Measurements from ENCODE around the gene LARGE1. TPM values are rescaled to one million over a fixed set of nuclear protein-coding genes. Genes with fewer than 3 reads are reported as not detected.

LARGE1 gene
- total and polyA plus RNA-seq, 2 experiments from 2014 or later: 1.5 to 12.8 TPM

DNA sequence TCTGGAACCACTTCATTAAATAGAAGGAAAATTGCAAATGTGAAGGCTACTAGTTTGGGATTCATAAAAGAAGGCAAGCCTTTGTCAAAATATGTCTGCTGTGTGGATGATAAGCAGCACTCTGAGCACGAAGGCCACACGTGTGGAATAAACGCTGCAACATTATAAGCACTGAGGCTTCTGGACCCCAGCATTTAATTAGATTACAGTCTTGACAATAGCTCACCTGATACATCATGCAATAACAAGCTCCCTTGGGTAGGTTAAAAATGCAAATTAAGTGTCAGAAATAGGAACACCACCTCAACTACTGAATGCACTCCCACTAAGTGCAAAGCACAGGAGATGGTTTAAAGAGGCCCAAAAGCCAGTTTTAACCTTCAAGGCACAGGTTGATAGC lies 179.3 kb downstream of the LARGE1 start:
- Histone ChIP-seq H2AFZ (no peak overlapping the region), H3K4me1 (ENCODE audit: insufficient read depth) (no peaks in the 10 kb centered on the region), H3K9ac (no peak overlapping the region), H4K20me1 (ENCODE audit: insufficient read depth) (no peaks in the 10 kb centered on the region), H3K4me3 (no peak overlapping the region), H3K9me2 (ENCODE audit: insufficient read depth) (no peaks in the 10 kb centered on the region), H3K79me2 (ENCODE audit: insufficient read depth) (no peaks in the 10 kb centered on the region), H3F3A (ENCODE audit: insufficient read depth) (no peaks in the 10 kb centered on the region), H3K27ac (no peak overlapping the region), H3K9me3 (ENCODE audit: low read depth) (no peaks in the 10 kb centered on the region), H3K4me2 (ENCODE audit: unreplicated experiment) (no peak overlapping the region), H3K27me3 (replicated peaks; ENCODE audit: insufficient read depth) (no peaks in the 10 kb centered on the region), H3K36me3 (ENCODE audit: low read depth) (no peaks in the 10 kb centered on the region)
- DNase-seq: no peak
- in situ Hi-C loops (cut with MboI): no loop called here
- TF ChIP-seq EZH2phosphoT487 (IDR thresholded peaks at IDR 0.05; ENCODE audit: insufficient read depth, low read depth) (no peak), EZH2 (IDR thresholded peaks at IDR 0.05; ENCODE audit: insufficient read depth, poor library complexity, severe bottlenecking) (no peak)
- 95 to 97% methylated on average over 3 of the region's 3 CpGs for WGBS, 2 experiments (ENCODE audit: low coverage in 1 of 2, low lambda C conversion rate in 2 of 2, missing lambda C conversion rate in 2 of 2)

DNA sequence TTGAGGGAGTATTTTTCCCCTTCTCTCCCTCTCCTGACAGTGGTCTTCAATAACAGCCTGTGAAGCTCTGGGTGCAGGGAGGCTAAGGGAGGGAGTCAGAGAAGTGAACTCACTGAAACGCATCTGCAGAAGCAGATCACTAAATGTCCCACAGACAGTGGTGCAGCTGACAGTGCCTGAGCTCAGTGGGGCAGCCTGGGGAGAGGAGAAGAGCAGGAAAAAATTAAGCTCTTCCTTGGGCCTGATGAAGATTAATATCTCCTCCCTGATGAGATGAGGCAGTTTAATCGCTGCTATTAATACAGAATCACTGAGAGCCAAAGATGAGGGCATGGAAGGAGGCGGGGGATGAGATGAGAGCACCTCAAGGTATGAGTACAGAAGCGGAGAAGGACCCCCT lies 180.8 kb downstream of the LARGE1 start:
- no peak overlapping the region for H3K27ac ChIP-seq
- H3K4me3 ChIP-seq: no peak overlapping the region
- no peaks in the 10 kb centered on the region for H3F3A ChIP-seq (ENCODE audit: insufficient read depth)
- TF ChIP-seq EZH2phosphoT487 (IDR thresholded peaks at IDR 0.05; ENCODE audit: insufficient read depth, low read depth) (no peak), EZH2 (IDR thresholded peaks at IDR 0.05; ENCODE audit: insufficient read depth, poor library complexity, severe bottlenecking) (no peak)
- H3K36me3 ChIP-seq (ENCODE audit: low read depth): no peaks in the 10 kb centered on the region
- no peaks in the 10 kb centered on the region for H3K79me2 ChIP-seq (ENCODE audit: insufficient read depth)
- H2AFZ ChIP-seq: no peak overlapping the region
- no peaks in the 10 kb centered on the region for H3K4me1 ChIP-seq (ENCODE audit: insufficient read depth)
- H3K9ac ChIP-seq: no peak overlapping the region
- no peaks in the 10 kb centered on the region for H3K27me3 ChIP-seq (replicated peaks; ENCODE audit: insufficient read depth)
- WGBS, 2 experiments (ENCODE audit: low coverage in 1 of 2, low lambda C conversion rate in 2 of 2, missing lambda C conversion rate in 2 of 2): 92 to 94% methylated on average over 4 of the region's 4 CpGs
- H3K9me3 ChIP-seq (ENCODE audit: low read depth): no peaks in the 10 kb centered on the region
- no peak overlapping the region for H3K4me2 ChIP-seq (ENCODE audit: unreplicated experiment)
- DNase-seq: no peak
- in situ Hi-C loops (cut with MboI): no loop called here
- H3K9me2 ChIP-seq (ENCODE audit: insufficient read depth): no peaks in the 10 kb centered on the region
- no peaks in the 10 kb centered on the region for H4K20me1 ChIP-seq (ENCODE audit: insufficient read depth)

DNA sequence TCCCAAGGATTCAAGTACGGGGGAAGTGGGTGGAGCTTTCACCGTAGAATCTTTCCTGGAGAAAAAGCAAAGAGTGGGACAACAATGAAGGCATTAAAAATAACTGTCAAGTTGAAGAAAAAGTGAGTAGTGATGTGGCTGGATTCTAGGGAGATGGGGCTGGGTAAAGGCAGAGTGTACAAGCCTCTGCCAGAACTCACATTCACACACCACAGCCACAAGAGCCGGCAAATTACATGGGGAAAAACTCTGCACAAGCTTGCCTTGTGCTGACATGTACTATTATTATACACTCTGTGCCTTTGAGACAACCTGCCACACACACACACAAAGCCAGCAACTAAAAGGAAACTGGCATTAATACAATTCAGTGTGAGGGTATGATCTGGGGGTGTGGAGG lies 182.6 kb downstream of the LARGE1 start:
- Histone ChIP-seq H3F3A (ENCODE audit: insufficient read depth) (no peaks in the 10 kb centered on the region), H3K27ac (no peak overlapping the region), H3K9ac (no peak overlapping the region), H2AFZ (no peak overlapping the region), H3K9me2 (ENCODE audit: insufficient read depth) (no peaks in the 10 kb centered on the region), H3K36me3 (ENCODE audit: low read depth) (no peaks in the 10 kb centered on the region), H3K27me3 (replicated peaks; ENCODE audit: insufficient read depth) (no peaks in the 10 kb centered on the region), H3K4me2 (ENCODE audit: unreplicated experiment) (no peak overlapping the region), H3K4me1 (ENCODE audit: insufficient read depth) (no peaks in the 10 kb centered on the region), H3K9me3 (ENCODE audit: low read depth) (no peaks in the 10 kb centered on the region), H4K20me1 (ENCODE audit: insufficient read depth) (no peaks in the 10 kb centered on the region), H3K4me3 (no peak overlapping the region), H3K79me2 (ENCODE audit: insufficient read depth) (no peaks in the 10 kb centered on the region)
- DNase-seq: no peak
- WGBS, 2 experiments (ENCODE audit: low coverage in 1 of 2, low lambda C conversion rate in 2 of 2, missing lambda C conversion rate in 2 of 2): 98% methylated on average over 3 of the region's 3 CpGs
- TF ChIP-seq EZH2 (IDR thresholded peaks at IDR 0.05; ENCODE audit: insufficient read depth, poor library complexity, severe bottlenecking): no peak
- no peak for TF ChIP-seq EZH2phosphoT487 (IDR thresholded peaks at IDR 0.05; ENCODE audit: insufficient read depth, low read depth)
- in situ Hi-C loops (cut with MboI): no loop called here

DNA sequence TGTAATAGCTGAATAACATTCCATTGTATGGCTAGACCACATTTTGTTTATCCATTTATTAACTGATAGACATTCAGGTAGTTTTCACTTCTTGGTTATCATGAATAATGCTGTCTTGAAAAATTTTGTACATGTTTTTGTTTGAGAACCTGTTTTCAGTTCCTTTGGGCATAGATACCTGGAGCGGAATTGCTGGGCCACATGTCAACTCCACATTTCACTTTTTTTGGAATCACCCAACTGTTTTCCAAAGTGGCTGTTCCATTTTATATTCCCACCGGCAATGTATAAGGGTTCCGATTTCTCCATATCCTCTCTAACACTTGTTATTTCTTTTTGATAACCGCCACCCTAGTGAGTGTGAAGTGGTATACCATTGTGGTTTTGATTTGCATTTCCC lies 184.3 kb downstream of the LARGE1 start:
- H3K9me2 ChIP-seq (ENCODE audit: insufficient read depth): no peaks in the 10 kb centered on the region
- WGBS, 2 experiments (ENCODE audit: low coverage in 1 of 2, low lambda C conversion rate in 2 of 2, missing lambda C conversion rate in 2 of 2): 98 to 100% methylated on average over 4 of the region's 4 CpGs
- no peak overlapping the region for H3K9ac ChIP-seq
- in situ Hi-C loops (cut with MboI): no loop called here
- H3K79me2 ChIP-seq (ENCODE audit: insufficient read depth): no peaks in the 10 kb centered on the region
- H3K4me3 ChIP-seq: no peak overlapping the region
- H2AFZ ChIP-seq: no peak overlapping the region
- no peaks in the 10 kb centered on the region for H3K27me3 ChIP-seq (replicated peaks; ENCODE audit: insufficient read depth)
- H3K36me3 ChIP-seq (ENCODE audit: low read depth): no peaks in the 10 kb centered on the region
- no peak overlapping the region for H3K4me2 ChIP-seq (ENCODE audit: unreplicated experiment)
- no peaks in the 10 kb centered on the region for H3K4me1 ChIP-seq (ENCODE audit: insufficient read depth)
- TF ChIP-seq EZH2 (IDR thresholded peaks at IDR 0.05; ENCODE audit: insufficient read depth, poor library complexity, severe bottlenecking) (no peak), EZH2phosphoT487 (IDR thresholded peaks at IDR 0.05; ENCODE audit: insufficient read depth, low read depth) (no peak)
- no peak overlapping the region for H3K27ac ChIP-seq
- H3K9me3 ChIP-seq (ENCODE audit: low read depth): no peaks in the 10 kb centered on the region
- H3F3A ChIP-seq (ENCODE audit: insufficient read depth): no peaks in the 10 kb centered on the region
- no peaks in the 10 kb centered on the region for H4K20me1 ChIP-seq (ENCODE audit: insufficient read depth)
- DNase-seq: no peak

DNA sequence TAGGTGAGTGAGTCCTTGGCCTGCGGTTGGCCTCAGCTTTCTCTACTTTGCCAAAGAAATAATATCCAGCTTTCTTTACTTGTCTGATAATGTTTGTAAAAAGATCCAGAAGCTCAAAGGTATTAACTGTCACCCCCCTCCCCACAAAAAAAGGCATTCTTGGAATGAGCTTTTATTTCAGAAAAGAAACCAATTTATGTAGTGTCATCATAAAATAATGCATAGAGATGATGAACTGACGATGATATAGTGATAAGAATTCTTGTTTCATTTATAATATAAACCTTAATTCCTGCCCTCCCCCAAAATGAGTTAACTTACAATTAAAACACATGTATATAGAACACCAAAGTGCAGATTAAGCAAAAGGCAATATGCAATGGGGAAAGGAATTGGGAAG lies 191.4 kb downstream of the LARGE1 start:
- no peaks in the 10 kb centered on the region for H3K79me2 ChIP-seq (ENCODE audit: insufficient read depth)
- no peak for TF ChIP-seq EZH2phosphoT487 (IDR thresholded peaks at IDR 0.05; ENCODE audit: insufficient read depth, low read depth)
- TF ChIP-seq EZH2 (IDR thresholded peaks at IDR 0.05; ENCODE audit: insufficient read depth, poor library complexity, severe bottlenecking): no peak
- no peaks in the 10 kb centered on the region for H4K20me1 ChIP-seq (ENCODE audit: insufficient read depth)
- H3K9ac ChIP-seq: no peak overlapping the region
- H3K9me2 ChIP-seq (ENCODE audit: insufficient read depth): no peaks in the 10 kb centered on the region
- H3K36me3 ChIP-seq (ENCODE audit: low read depth): no peaks in the 10 kb centered on the region
- no peak overlapping the region for H3K27ac ChIP-seq
- peaks cover 9% of the 10 kb centered on the region for H3F3A ChIP-seq (ENCODE audit: insufficient read depth)
- H3K4me1 ChIP-seq (ENCODE audit: insufficient read depth): peaks cover 12% of the 10 kb centered on the region
- no peaks in the 10 kb centered on the region for H3K9me3 ChIP-seq (ENCODE audit: low read depth)
- no peak overlapping the region for H3K4me3 ChIP-seq
- no peaks in the 10 kb centered on the region for H3K27me3 ChIP-seq (replicated peaks; ENCODE audit: insufficient read depth)
- no peak overlapping the region for H2AFZ ChIP-seq
- H3K4me2 ChIP-seq (ENCODE audit: unreplicated experiment): no peak overlapping the region
- no peak for DNase-seq
- 94 to 96% methylated on average over 2 of the region's 2 CpGs for whole genome bisulfite sequencing, 2 experiments (ENCODE audit: low coverage in 1 of 2, low lambda C conversion rate in 2 of 2, missing lambda C conversion rate in 2 of 2)
- in situ Hi-C loops (cut with MboI): no loop called here

Data from GM23248 (cell line).